Esophagus muscularis mucosa (tissue), 4 donors: ENCODE results near the gene GRM2. TPM values are rescaled to one million over a fixed set of nuclear protein-coding genes. Genes with fewer than 3 reads are reported as not detected.

Source experiments
- DNase-seq: peaks from one replicate; pipeline ENCODE4 v3.0.0-alpha.2; 2017; ENCODE audit errors: extremely low spot score
- H3K27ac ChIP-seq, 4 donors: fragments of 200-600 bp; sonication (generic); replicated peaks in 1 of 4; 1 replicate in 3 of 4; 2 replicates in 1 of 4; pipeline ENCODE4 v1.5.1; 2016 to 2019; ENCODE audit warnings: mild to moderate bottlenecking in 1 of 4
- H3K27me3 ChIP-seq, 4 donors: fragments of 200-600 bp; sonication (generic); one replicate each; pipeline versions ENCODE4 v1.5.1 to v1.6.0; 2016 to 2019
- H3K36me3 ChIP-seq, 4 donors: fragments of 200-600 bp; sonication (generic); one replicate each; pipeline ENCODE4 v1.5.1; 2016 to 2019
- H3K4me1 ChIP-seq, 4 donors: fragments of 200-600 bp; sonication (generic); one replicate each; pipeline ENCODE4 v1.5.1; 2016 to 2019
- H3K4me3 ChIP-seq, 4 donors: fragments of 200-600 bp; sonication (generic); 1 replicate in 2 of 4; 2 replicates in 2 of 4; pipeline ENCODE4 v1.5.1; 2016 to 2019; ENCODE audit warnings: mild to moderate bottlenecking in 4 of 4, moderate library complexity in 1 of 4
- H3K9me3 ChIP-seq, 4 donors: fragments of 200-600 bp; sonication (generic); 1 replicate in 3 of 4; 2 replicates in 1 of 4; pipeline ENCODE4 v1.5.1; 2016 to 2019
- CTCF ChIP-seq, 3 experiments: fragments of 200-600 bp in 2 of 3; fragments of 450-650 bp in 1 of 3; sonication (generic) in 2 of 3; IDR thresholded peaks; one replicate each; pipeline ENCODE4 v1.5.1; 2017 to 2019; ENCODE audit warnings: antibody characterized with exemption in 3 of 3, mild to moderate bottlenecking in 2 of 3, moderate library complexity in 1 of 3
- EP300 ChIP-seq: sonication (generic); formaldehyde crosslinking; IDR thresholded peaks from one replicate; pipeline ENCODE4 v1.6.1; 2017; ENCODE audit warnings: antibody characterized with exemption
- POLR2A ChIP-seq: fragments of 450-650 bp; IDR thresholded peaks from one replicate; pipeline ENCODE4 v1.6.1; 2017; ENCODE audit warnings: antibody characterized with exemption, moderate library complexity, mild to moderate bottlenecking, low read depth
- POLR2AphosphoS5 ChIP-seq, 2 donors: sonication (generic); formaldehyde crosslinking; IDR thresholded peaks; one replicate each; pipeline ENCODE4 v1.6.1; 2017; ENCODE audit warnings: antibody characterized with exemption in 2 of 2
- WGBS: methylation state at CpG from one replicate; pipeline ENCODE4 v1.1.5; 2018; 5-methylcytosine and 5-hydroxymethylcytosine counted together
- intact Hi-C: fragments of 100-400 bp; cut with DNase I; formaldehyde crosslinking; loops from one replicate; pipeline ENCODE4 v1.15.1; 2023
- total RNA-seq, 4 donors: library from RNA; depleted of rRNA; stranded (reverse); fragments of >200 nt; gene quantifications; one replicate each; pipeline versions ENCODE4 v1.1.0 to v1.2.1, GENCODE V29; 2016

The GRM2 gene
- total RNA-seq, 4 donors from 2014 or later = 0.11 to 0.83 (median 0.52) TPM; not detected in 1

DNA sequence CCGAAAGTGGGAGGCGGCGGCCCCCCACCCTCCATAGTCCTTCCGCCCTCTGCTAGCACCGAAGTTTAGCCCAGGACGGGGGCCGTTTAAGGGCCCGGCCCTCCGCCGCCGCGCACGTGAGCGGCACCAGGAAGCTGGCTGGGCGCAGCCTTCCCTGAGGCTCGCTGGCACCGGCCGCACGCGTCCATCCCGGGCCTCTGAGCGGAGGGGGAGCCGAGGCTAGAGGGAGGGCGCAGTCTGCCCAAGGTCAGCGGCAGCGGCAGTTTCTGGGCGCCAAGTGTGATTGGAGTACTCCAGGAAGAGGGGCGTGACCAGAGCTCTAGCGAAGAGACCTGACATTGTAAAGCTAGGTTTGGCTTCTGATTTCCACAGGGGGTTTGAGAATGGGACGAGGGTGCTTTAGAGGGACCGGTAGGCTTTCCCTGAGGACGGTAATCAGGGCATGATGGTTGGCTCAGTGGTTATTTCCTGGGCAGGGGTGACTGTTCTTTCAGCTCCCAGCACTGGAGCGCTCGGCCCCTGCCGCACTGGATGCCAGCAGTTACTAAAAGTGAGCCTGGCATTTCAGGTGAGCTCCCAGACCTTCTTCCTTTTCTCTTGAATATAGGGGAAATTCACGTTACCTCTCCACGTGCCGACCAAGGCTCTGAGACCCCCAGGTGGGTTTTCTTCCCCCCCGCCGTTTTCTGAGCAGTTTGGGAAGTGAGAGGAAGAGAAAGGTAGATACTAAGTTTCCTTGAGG, 35.0 kb upstream of the GRM2 start:
- intact Hi-C loops = loop anchor here (10.0 kb wide), 1 partner anchor 287 kb away; the partner anchor contains the start of gene MANF
- no peak for DNase-seq
- WGBS = 26% methylated on average over 13 of the region's 40 CpGs
- peak overlapping the region; percentile 88 to 95 (median 92) for H3K27ac ChIP-seq
- no peaks in the 10 kb centered on the region for H3K27me3 ChIP-seq
- peaks cover 0 to 31% (median 18%) of the 10 kb centered on the region in 4 donors for H3K36me3 ChIP-seq
- TF ChIP-seq EP300 = no peak
- no peak for TF ChIP-seq POLR2A
- peak in 1 of 2 donors; percentile 78 for TF ChIP-seq POLR2AphosphoS5 (IDR thresholded peaks at IDR 0.05)
- no peaks in the 10 kb centered on the region for H3K9me3 ChIP-seq
- H3K4me3 ChIP-seq = peak overlapping the region; percentile 78 to 95 (median 89)
- H3K4me1 ChIP-seq = peaks cover 40 to 73% (median 56%) of the 10 kb centered on the region in 4 donors

DNA sequence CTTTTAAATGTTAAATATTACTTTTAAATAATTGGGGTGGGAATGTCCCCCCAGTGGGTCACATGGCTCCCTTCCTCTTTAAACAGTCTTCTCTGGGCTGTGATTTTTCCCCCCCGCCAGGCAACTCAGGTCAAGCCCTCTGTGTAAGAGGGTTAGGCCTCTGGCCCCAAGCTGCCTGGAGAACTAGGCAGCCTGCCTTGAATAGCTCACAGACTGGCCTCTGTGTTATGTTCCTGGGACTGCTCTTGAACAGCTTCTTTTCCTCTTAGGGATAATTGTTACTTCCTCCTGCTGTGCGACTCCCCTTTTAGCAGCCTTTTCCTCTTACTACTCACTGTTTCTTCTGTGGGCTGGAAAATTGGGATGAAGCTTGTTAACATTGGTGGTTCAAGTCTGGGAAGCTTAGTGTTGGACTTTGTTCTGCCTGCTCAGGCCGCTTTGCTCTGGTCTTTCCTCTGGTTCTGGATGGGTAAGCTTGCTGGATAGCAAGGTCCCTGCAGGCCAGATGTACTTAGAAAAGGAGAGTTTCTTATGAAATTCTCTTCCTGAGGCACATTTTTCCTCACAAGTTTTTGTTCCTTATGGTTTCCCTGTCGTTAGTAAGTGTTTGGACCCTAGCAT, 33.6 kb upstream of the GRM2 start:
- Histone ChIP-seq H3K27ac (no peak overlapping the region), H3K27me3 (no peaks in the 10 kb centered on the region), H3K4me3 (no peak overlapping the region), H3K36me3 (peaks cover 0 to 42% (median 26%) of the 10 kb centered on the region in 4 donors), H3K4me1 (peaks cover 40 to 85% (median 62%) of the 10 kb centered on the region in 4 donors), H3K9me3 (no peaks in the 10 kb centered on the region)
- 88% methylated on average over 4 of the region's 4 CpGs for WGBS
- no peak for DNase-seq
- intact Hi-C loops = loop anchor here (10.0 kb wide), 1 partner anchor 288 kb away; the partner anchor contains the start of gene MANF
- no peak for TF ChIP-seq POLR2A
- no peak for TF ChIP-seq POLR2AphosphoS5 (IDR thresholded peaks at IDR 0.05)
- no peak for TF ChIP-seq EP300
- no peak for TF ChIP-seq CTCF (IDR thresholded peaks at IDR 0.05)

DNA sequence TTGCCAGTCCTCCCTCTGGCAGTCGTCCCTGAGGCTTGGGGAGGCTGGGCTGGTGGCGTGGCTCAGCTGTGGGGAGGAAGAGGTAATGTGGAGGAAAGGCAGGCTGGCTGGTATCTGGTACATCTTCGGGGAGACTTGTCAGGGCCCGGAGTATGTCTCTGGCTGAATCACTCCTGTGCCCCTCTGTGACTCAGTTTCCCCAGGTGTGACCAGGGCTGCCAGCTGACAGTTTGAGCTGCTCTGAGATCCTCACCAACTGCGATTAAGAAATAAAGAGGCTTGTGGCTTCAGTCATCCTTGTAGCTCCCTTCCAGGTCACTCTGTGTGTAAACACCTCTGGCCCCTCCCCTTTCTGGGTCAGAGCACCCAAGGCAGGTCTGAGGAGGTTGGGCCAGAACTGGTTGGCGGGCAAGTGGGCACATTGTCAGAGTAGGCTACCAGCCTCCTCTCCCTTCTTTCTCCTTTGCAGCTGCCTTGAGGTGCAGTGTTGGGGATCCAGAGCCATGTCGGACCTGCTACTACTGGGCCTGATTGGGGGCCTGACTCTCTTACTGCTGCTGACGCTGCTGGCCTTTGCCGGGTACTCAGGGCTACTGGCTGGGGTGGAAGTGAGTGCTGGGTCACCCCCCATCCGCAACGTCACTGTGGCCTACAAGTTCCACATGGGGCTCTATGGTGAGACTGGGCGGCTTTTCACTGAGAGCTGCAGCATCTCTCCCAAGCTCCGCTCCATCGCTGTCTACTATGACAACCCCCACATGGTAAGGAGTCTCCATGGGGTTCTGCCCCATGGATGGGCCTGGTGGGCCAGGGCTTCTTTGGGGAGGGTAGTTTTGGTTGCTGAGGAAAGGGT, 32.8 kb upstream of the GRM2 start:
- no peak for DNase-seq

DNA sequence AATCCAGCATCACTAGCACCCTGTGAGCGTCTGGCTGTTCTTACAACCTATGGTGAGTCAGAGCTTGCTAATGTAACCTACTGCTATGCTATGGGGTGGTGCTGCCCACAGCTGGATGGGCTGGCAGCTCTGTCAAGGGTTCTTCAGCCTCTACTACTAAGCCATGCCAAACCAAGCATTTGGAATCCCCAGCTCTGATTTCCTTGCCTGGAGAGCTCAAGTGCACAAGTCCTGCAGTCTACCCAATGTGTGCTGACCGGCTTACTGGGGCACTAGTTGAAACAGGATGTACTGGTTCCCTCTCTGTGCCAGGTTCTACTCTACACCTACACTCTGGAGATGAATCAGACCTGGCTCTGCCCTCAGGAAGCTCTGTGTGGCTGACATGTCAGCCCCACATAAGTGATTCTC, 31.7 kb upstream of the GRM2 start:
- TF ChIP-seq POLR2AphosphoS5 (IDR thresholded peaks at IDR 0.05) = no peak
- no peak for TF ChIP-seq EP300
- no peak for TF ChIP-seq CTCF (IDR thresholded peaks at IDR 0.05)
- no peak for TF ChIP-seq POLR2A
- no peaks in the 10 kb centered on the region for H3K27me3 ChIP-seq
- DNase-seq = no peak
- H3K27ac ChIP-seq = no peak overlapping the region
- intact Hi-C loops = loop anchor here (10.0 kb wide), 1 partner anchor 290 kb away; the partner anchor contains the start of gene MANF
- peaks cover 33 to 75% (median 53%) of the 10 kb centered on the region in 4 donors for H3K4me1 ChIP-seq
- H3K4me3 ChIP-seq = no peak overlapping the region
- peaks cover 0 to 61% (median 39%) of the 10 kb centered on the region in 4 donors for H3K36me3 ChIP-seq
- WGBS = 55% methylated on average over 2 of the region's 2 CpGs
- H3K9me3 ChIP-seq = no peaks in the 10 kb centered on the region

More for the DNA sequence above, 32.8 kb upstream of the GRM2 start:
- no peak overlapping the region for H3K27ac ChIP-seq
- H3K36me3 ChIP-seq = peaks cover 0 to 49% (median 33%) of the 10 kb centered on the region in 4 donors
- peaks cover 39 to 84% (median 62%) of the 10 kb centered on the region in 4 donors for H3K4me1 ChIP-seq
- H3K9me3 ChIP-seq = no peaks in the 10 kb centered on the region
- TF ChIP-seq POLR2A (no peak), CTCF (IDR thresholded peaks at IDR 0.05) (no peak), POLR2AphosphoS5 (IDR thresholded peaks at IDR 0.05) (no peak), EP300 (no peak)
- intact Hi-C loops = loop anchor here (10.0 kb wide), 1 partner anchor 289 kb away; the partner anchor contains the start of gene MANF
- no peak overlapping the region for H3K4me3 ChIP-seq
- no peaks in the 10 kb centered on the region for H3K27me3 ChIP-seq
- 90% methylated on average over 12 of the region's 14 CpGs for WGBS
